IMR-90 (cell line): ENCODE measurements around the gene RNF19B.

Experiments
- CEBPB ChIP-seq: IDR thresholded peaks from 2 replicates; pipeline ENCODE4 v1.6.1; 2012; ENCODE audit warnings: low read depth, low read length, improper control_type of control experiment
- POLR2A ChIP-seq: IDR thresholded peaks from 2 replicates; pipeline ENCODE4 v1.6.1; 2012; ENCODE audit warnings: mild to moderate bottlenecking, low read depth, low read length
- RCOR1 ChIP-seq: IDR thresholded peaks from 2 replicates; pipeline ENCODE4 v1.6.1; 2012; ENCODE audit warnings: mild to moderate bottlenecking, low read length, improper control_type of control experiment; ENCODE audit not compliant: insufficient replicate concordance
- RFX5 ChIP-seq: IDR thresholded peaks from 2 replicates; pipeline ENCODE4 v1.8.0; 2012; ENCODE audit warnings: low read depth, mild to moderate bottlenecking, low read length, moderate library complexity
- USF2 ChIP-seq: fragments of 150-350 bp; IDR thresholded peaks from 2 replicates; pipeline ENCODE4 v1.6.1; 2017; ENCODE audit warnings: mild to moderate bottlenecking, antibody characterized with exemption, low read length, low read depth
- TF ChIP-seq, protein P1 (sequence below): conservative IDR thresholded peaks from 2 replicates; pipeline ENCODE4 v1.5.1; 2012; ENCODE audit warnings: mild to moderate bottlenecking, low read depth, low read length, improper control_type of control experiment

DNA sequence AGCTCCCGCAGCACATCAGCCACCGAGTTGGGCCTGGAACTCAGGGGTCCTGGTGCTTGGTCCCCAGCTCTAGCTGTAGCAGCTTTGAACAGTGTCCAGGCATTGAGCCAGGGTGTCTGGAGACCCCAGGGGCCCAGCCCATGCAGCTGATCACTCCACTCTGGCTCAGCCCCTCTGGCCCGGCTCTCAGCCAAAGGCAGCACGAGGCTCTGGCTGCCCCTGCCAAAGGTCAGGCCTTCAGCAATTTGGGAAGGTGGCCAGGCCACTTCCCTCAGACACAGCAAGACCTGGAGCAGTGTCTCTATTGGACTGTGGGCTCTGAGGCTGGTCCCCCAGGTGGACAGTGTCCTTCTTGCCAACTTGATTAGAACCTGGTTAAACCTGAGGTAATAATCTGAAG lies 34.4 kb upstream of the RNF19B start:
- TF ChIP-seq, protein P1, sequence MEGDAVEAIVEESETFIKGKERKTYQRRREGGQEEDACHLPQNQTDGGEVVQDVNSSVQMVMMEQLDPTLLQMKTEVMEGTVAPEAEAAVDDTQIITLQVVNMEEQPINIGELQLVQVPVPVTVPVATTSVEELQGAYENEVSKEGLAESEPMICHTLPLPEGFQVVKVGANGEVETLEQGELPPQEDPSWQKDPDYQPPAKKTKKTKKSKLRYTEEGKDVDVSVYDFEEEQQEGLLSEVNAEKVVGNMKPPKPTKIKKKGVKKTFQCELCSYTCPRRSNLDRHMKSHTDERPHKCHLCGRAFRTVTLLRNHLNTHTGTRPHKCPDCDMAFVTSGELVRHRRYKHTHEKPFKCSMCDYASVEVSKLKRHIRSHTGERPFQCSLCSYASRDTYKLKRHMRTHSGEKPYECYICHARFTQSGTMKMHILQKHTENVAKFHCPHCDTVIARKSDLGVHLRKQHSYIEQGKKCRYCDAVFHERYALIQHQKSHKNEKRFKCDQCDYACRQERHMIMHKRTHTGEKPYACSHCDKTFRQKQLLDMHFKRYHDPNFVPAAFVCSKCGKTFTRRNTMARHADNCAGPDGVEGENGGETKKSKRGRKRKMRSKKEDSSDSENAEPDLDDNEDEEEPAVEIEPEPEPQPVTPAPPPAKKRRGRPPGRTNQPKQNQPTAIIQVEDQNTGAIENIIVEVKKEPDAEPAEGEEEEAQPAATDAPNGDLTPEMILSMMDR = no peak
- no peak for TF ChIP-seq RCOR1
- TF ChIP-seq POLR2A = no peak
- no peak for TF ChIP-seq CEBPB
- TF ChIP-seq RFX5 = no peak
- no peak for TF ChIP-seq USF2
